ENCODE measurements around the gene JAGN1.

JAGN1 gene

DNA sequence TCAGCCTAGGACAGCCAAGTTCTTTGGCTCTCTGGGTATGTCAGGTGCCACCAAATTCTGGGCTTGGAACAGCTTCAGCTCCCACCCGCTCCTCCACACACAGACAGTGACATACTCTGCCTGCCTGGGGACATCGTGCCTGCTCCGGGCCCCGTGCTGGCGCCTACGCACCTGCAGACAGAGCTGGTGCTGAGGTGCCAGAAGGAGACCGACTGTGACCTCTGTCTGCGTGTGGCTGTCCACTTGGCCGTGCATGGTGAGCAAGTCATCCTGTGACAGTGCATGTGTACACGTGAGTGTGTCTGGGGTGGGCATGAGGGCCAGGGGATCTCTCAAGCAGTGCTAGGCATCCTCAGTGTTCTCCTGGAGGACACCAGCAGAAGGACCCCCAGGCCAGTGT is 27.4 kb downstream of the JAGN1 start:
- TF ChIP-seq, protein P1, sequence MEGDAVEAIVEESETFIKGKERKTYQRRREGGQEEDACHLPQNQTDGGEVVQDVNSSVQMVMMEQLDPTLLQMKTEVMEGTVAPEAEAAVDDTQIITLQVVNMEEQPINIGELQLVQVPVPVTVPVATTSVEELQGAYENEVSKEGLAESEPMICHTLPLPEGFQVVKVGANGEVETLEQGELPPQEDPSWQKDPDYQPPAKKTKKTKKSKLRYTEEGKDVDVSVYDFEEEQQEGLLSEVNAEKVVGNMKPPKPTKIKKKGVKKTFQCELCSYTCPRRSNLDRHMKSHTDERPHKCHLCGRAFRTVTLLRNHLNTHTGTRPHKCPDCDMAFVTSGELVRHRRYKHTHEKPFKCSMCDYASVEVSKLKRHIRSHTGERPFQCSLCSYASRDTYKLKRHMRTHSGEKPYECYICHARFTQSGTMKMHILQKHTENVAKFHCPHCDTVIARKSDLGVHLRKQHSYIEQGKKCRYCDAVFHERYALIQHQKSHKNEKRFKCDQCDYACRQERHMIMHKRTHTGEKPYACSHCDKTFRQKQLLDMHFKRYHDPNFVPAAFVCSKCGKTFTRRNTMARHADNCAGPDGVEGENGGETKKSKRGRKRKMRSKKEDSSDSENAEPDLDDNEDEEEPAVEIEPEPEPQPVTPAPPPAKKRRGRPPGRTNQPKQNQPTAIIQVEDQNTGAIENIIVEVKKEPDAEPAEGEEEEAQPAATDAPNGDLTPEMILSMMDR (IDR thresholded peaks at IDR 0.05; ENCODE audit: borderline replicate concordance, insufficient read depth, low read depth, low read length): no peak
- no peak overlapping the region for H3K4me3 ChIP-seq (ENCODE audit: low read depth, low read length)

DNA sequence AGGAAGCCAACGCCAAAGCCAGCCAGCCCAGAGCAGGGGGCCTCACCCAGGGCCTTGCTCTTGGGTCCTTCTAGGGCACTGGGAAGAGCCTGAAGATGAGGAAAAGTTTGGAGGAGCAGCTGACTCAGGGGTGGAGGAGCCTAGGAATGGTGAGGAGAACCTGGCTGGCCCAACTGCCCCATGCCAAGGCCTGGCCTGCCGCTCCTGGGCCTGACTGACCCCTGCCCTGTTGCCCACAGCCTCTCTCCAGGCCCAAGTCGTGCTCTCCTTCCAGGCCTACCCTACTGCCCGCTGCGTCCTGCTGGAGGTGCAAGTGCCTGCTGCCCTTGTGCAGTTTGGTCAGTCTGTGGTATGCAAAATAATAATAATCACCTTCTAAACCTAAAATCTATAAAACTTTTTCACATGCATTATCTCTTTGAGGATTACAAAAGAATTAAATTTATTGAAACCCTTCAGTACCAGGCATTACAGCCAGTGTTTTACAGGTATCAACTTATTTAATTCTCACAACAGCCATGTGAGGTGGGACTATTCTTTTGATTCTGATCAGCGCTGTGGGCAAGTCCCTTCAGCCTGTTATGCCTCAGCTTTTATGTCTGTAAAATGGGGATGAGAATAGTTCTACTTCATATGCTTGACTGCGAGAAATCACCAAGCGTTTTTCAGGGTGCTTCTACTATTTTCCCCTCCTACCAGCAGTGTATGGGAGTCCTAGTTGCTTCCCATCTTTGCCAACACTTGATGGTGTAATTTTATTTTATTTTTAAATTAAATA is 28.0 kb downstream of the JAGN1 start:
- TF ChIP-seq, protein P1 (IDR thresholded peaks at IDR 0.05; ENCODE audit: borderline replicate concordance, insufficient read depth, low read depth, low read length): no peak
- no peak overlapping the region for H3K4me3 ChIP-seq (ENCODE audit: low read depth, low read length)

DNA sequence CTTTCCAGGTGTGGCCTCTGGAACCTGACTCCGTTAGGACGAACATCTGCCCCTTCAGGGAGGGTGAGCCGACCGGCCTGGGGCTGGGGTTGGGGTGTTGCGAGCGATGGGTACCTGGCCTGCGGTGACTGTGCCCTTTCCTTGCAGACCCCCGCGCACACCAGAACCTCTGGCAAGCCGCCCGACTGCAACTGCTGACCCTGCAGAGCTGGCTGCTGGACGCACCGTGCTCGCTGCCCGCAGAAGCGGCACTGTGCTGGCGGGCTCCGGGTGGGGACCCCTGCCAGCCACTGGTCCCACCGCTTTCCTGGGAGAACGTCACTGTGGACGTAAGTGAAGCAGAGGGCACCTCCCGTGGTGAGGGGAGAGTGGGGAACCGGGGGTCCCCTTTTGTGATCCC is 37.7 kb downstream of the JAGN1 start:
- TF ChIP-seq, protein P1 (IDR thresholded peaks at IDR 0.05; ENCODE audit: borderline replicate concordance, insufficient read depth, low read depth, low read length): no peak
- no peak overlapping the region for H3K4me3 ChIP-seq (ENCODE audit: low read depth, low read length)

DNA sequence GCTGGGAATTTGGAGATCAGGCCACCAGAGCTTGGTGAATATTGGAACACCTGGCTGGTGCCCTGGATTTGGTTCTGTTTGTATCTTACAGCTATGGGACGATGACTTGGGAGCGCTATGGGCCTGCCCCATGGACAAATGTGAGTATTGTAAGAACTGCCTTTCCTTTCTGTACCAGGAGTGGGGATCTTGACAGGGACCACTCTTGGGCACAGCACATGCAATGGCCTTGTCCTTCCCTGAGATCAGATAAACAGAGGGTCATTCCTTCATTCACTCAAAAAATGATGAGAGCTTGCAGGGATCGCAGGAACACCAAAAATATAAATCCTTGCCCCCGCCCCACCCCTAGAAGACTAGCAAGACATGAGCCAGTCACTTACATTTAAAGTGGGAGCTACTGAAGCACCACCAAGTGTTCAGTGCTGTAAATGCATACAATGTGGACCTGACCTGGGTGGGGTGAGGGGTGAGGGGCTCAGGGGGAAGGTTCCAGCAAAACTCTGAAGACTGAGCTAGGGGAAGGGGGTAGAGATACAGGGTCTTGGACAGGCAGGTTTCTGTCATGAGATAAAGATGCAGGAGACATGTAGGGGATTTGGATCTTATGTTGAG is 40.5 kb downstream of the JAGN1 start:
- TF ChIP-seq, protein P1 (IDR thresholded peaks at IDR 0.05; ENCODE audit: borderline replicate concordance, insufficient read depth, low read depth, low read length): 0 out of 2 replicates have a peak, but pooled peaks have one; percentile 9
- H3K4me3 ChIP-seq (ENCODE audit: low read depth, low read length): no peak overlapping the region

DNA sequence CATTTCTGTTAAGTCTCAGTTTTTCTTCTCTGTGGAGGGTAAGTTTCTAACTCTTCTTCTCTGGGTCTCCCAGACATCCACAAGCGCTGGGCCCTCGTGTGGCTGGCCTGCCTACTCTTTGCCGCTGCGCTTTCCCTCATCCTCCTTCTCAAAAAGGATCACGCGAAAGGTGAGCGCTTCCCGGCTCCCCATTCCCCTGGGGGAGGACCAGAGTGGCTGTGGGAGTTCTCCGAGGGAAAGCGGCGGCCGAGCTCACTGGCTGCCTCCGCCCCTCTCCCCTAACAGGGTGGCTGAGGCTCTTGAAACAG is 42.1 kb downstream of the JAGN1 start:
- TF ChIP-seq, protein P1 (IDR thresholded peaks at IDR 0.05; ENCODE audit: borderline replicate concordance, insufficient read depth, low read depth, low read length): no peak
- peak overlapping the region; percentile 84 for H3K4me3 ChIP-seq (ENCODE audit: low read depth, low read length)

DNA sequence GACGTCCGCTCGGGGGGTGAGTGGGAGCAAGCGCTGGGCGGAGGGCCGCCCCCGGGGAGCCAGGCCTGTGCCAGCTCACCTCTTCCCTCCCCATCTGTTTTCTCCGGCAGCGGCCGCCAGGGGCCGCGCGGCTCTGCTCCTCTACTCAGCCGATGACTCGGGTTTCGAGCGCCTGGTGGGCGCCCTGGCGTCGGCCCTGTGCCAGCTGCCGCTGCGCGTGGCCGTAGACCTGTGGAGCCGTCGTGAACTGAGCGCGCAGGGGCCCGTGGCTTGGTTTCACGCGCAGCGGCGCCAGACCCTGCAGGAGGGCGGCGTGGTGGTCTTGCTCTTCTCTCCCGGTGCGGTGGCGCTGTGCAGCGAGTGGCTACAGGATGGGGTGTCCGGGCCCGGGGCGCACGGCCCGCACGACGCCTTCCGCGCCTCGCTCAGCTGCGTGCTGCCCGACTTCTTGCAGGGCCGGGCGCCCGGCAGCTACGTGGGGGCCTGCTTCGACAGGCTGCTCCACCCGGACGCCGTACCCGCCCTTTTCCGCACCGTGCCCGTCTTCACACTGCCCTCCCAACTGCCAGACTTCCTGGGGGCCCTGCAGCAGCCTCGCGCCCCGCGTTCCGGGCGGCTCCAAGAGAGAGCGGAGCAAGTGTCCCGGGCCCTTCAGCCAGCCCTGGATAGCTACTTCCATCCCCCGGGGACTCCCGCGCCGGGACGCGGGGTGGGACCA is 42.6 kb downstream of the JAGN1 start:
- TF ChIP-seq, protein P1 (IDR thresholded peaks at IDR 0.05; ENCODE audit: borderline replicate concordance, insufficient read depth, low read depth, low read length): peak; percentile 86

More for the DNA sequence above, 42.6 kb downstream of the JAGN1 start:
- H3K4me3 ChIP-seq (ENCODE audit: low read depth, low read length): peak overlapping the region; percentile 84

Measured in GM12875 (cell line).